ENCODE measurements around the gene LRBA. TPM values are rescaled to one million over a fixed set of nuclear protein-coding genes. Genes with fewer than 3 reads are reported as not detected.
"Not testable (repeated sequence)": the region's sequence is repeated elsewhere in the genome, so short reads cannot be mapped to it uniquely, and the experiment has no call there.

Gene LRBA
- total RNA-seq, 1 donor = 38.4 TPM

DNA sequence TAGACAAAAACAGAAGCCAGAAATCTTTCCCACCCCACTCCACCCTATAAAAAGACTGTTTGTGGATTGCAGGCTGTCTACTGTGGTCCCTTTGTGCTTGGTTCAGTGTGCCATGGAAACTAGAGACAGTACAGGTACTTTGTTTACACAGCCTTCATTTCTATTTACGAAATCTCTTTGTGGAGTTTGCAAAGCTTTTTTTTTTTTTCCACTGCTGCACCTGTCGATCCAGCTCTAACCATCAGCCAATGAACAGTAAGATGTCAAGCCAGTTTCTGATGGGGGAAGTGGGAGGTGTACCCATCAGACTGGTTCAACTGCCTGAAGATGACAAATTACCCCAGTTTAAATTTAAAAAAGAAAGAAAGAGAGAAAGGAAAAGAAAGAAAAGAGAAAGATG is 20.2 kb upstream of the LRBA start:
- no peak for DNase-seq (ENCODE audit: low read depth)
- TF ChIP-seq, protein P1, sequence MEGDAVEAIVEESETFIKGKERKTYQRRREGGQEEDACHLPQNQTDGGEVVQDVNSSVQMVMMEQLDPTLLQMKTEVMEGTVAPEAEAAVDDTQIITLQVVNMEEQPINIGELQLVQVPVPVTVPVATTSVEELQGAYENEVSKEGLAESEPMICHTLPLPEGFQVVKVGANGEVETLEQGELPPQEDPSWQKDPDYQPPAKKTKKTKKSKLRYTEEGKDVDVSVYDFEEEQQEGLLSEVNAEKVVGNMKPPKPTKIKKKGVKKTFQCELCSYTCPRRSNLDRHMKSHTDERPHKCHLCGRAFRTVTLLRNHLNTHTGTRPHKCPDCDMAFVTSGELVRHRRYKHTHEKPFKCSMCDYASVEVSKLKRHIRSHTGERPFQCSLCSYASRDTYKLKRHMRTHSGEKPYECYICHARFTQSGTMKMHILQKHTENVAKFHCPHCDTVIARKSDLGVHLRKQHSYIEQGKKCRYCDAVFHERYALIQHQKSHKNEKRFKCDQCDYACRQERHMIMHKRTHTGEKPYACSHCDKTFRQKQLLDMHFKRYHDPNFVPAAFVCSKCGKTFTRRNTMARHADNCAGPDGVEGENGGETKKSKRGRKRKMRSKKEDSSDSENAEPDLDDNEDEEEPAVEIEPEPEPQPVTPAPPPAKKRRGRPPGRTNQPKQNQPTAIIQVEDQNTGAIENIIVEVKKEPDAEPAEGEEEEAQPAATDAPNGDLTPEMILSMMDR (IDR thresholded peaks at IDR 0.05; ENCODE audit: insufficient read depth, low read depth, low read length) = no peak
- H3K4me3 ChIP-seq (ENCODE audit: low read depth, low read length) = no peak overlapping the region

DNA sequence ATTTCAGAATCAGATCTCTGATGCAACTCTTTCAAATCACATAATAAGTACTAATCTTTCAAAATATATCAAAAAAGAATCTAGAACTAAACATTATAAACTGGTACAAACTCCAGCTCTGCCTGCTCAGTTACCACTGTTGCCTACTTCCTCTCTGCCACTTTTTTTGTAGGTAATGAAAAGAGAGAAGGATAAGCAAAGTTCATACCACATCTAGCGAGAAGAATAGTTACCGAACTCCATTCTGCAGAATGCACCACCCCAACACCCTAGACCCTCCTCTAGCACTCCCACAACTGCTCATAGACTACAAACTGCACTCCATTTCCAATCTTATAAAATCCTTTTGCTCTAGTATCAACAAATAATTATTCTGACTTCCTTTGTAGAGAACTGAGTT is 19.7 kb upstream of the LRBA start:
- TF ChIP-seq, protein P1 (IDR thresholded peaks at IDR 0.05; ENCODE audit: insufficient read depth, low read depth, low read length) = no peak
- no peak for DNase-seq (ENCODE audit: low read depth)
- no peak overlapping the region for H3K4me3 ChIP-seq (ENCODE audit: low read depth, low read length)

DNA sequence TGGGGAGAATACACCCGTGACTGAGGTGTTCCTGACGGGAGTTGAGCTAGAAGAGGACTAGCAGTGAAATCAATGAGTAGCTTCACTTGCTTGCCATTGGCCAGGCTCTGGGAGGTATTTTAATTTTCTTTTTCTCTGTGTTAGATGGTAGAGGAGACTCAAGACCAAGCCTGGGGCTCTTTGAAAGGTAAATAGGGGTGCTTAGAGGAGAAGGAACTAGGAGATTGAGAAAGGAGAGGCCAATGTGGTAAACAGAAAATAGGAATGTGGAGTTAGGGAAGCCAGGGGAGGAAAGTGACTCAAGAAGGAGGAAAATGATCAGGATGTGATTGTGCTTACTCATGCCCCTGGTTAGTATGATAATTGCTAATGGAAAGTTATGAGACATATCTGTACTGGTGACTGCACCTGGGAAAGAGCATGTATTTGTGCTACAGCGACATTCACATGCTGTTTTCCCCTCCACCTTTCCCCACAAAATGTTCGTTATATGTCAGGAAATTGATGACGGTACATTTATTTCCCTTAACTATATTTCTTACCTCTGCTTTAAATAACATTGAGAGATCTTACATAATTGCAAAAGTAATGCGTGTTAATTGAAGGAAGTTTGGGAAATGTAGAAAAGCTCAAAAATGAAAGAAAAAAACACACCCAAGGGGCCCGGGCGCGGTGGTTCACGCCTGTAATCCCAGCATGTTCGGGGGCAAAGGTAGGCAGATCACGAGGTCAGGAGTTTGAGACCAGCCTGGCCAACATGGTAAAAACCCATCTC is 16.9 kb upstream of the LRBA start:
- peak; percentile 21 for DNase-seq (ENCODE audit: low read depth)
- TF ChIP-seq, protein P1 (IDR thresholded peaks at IDR 0.05; ENCODE audit: insufficient read depth, low read depth, low read length) = no peak
- no peak overlapping the region for H3K4me3 ChIP-seq (ENCODE audit: low read depth, low read length)

DNA sequence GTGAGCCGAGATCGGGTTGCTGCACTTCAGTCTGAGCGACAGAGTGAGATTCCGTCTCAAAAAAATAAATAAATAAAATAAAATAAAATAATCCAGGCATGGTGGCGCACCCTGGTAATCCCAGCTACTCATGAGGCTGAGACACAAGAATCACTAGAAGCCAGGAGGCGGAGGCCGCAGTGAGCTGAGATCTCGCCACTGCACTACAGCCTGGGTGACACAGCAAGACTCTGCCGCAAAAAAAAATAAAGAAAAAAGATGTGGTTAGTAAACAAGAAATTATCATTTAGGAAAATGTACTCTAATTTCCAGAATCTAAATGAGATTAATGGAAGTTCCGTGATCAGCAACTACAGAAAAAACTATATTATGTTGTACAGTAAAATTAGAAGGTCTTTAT is 14.5 kb upstream of the LRBA start:
- no peak overlapping the region for H3K4me3 ChIP-seq (ENCODE audit: low read depth, low read length)
- TF ChIP-seq, protein P1 (IDR thresholded peaks at IDR 0.05; ENCODE audit: insufficient read depth, low read depth, low read length) = no peak
- no peak for DNase-seq (ENCODE audit: low read depth)

DNA sequence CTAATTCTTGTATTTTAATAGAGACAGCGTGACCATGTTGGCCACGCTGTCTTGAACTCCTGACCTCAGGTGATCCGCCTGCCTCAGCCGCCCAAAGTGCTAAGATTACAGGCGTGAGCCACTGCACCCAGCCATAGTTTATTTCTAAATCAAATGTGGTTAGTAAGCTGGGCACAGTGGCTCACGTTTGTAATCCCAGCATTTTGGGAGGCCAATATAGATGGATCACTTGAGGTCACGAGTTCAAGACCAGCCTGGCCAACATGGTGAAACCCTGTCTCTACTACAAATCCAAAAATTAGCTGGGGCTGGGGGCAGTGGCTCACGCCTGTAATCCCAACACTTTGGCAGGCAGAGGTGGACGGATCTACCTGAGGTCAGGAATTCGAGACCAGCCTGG is 13.9 kb upstream of the LRBA start:
- not testable (repeated sequence) for DNase-seq (ENCODE audit: low read depth); H3K4me3 ChIP-seq (ENCODE audit: low read depth, low read length)

DNA sequence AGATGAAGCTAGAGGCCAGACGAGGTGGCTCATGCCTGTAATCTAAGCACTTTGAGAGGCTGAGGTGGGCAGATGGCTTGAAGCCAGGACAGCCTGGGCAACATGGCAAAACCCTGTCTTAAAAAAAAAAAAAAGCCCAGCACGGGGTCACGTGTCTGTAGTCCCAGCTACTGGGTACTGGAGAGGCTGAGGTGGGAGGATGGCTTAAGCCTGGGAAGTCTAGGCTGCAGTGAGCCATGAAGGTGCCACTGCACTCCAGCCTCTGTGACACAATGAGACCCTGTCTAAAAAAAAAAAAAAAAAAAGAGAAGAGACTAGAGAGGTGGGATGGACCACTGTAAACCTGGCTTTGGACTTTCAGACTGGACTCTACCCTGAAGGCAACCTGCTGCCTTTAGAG is 10.7 kb upstream of the LRBA start:
- no peak overlapping the region for H3K4me3 ChIP-seq (ENCODE audit: low read depth, low read length)
- TF ChIP-seq, protein P1 (IDR thresholded peaks at IDR 0.05; ENCODE audit: insufficient read depth, low read depth, low read length) = no peak
- DNase-seq (ENCODE audit: low read depth) = no peak

DNA sequence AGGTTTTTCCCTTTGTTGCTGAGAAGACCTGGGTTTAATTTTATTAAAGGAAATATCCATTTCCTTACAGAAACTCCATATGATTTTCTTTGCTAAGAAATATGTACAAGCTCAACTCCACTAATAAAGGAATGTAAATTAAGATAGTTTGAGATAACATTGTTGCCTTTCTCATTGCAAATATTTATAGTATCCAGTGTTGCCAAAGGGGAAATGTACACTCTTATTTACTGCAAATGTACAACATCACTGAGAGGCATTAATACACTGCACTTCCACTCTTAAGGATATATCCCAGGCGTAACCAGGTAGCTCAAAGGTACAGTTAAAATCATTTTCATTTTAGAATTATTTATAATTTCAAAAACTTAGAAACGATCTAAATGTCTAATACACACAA is 7.5 kb upstream of the LRBA start:
- TF ChIP-seq, protein P1 (IDR thresholded peaks at IDR 0.05; ENCODE audit: insufficient read depth, low read depth, low read length) = no peak
- no peak overlapping the region for H3K4me3 ChIP-seq (ENCODE audit: low read depth, low read length)
- no peak for DNase-seq (ENCODE audit: low read depth)

All from fibroblast of villous mesenchyme (primary cell).